ENCODE measurements around the gene NCBP2.

DNA sequence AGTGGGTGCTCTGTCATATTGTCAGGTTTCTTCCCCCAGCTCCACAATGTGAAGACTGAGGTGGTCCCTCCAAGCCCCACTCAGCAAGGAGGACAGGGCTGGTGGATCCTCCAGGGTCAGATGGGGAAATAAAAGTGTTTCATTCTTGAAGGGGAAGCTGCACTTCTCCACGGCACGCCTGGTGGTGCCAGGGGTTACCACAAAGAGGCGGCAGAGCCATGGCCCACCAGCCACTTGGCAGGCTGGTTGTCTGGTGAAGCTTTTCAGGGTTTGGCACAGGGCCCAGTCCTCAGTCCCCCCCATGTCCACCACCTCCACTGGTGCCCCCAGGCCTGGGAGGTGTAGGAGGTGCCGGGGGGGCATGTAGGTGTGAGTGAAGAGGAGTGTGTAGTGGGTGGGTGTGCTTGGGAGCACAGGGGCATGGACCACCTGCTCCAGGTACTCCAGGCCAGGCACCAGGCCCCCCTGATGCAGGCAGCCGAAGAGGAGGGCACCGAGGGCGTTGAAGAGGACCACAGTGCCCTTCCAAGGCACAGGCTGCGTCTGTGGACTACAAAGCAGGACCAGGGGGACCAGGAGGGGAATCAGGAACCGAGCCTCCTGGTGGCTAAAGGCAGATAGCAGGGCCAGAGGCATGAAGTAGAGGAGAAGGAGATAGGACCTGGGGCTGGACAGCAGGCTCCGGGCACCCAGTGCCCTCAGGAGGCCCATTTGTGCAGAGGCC lies 5.0 kb upstream of the NCBP2 start:
- TF ChIP-seq POLR2AphosphoS5 (IDR thresholded peaks at IDR 0.05; ENCODE audit: insufficient read depth in 1 of 2, low read depth in 1 of 2) = no peak
- TF ChIP-seq, protein P1, sequence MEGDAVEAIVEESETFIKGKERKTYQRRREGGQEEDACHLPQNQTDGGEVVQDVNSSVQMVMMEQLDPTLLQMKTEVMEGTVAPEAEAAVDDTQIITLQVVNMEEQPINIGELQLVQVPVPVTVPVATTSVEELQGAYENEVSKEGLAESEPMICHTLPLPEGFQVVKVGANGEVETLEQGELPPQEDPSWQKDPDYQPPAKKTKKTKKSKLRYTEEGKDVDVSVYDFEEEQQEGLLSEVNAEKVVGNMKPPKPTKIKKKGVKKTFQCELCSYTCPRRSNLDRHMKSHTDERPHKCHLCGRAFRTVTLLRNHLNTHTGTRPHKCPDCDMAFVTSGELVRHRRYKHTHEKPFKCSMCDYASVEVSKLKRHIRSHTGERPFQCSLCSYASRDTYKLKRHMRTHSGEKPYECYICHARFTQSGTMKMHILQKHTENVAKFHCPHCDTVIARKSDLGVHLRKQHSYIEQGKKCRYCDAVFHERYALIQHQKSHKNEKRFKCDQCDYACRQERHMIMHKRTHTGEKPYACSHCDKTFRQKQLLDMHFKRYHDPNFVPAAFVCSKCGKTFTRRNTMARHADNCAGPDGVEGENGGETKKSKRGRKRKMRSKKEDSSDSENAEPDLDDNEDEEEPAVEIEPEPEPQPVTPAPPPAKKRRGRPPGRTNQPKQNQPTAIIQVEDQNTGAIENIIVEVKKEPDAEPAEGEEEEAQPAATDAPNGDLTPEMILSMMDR (IDR thresholded peaks at IDR 0.05) = no peak

Measured in vagina (tissue), 2 donors.